Duodenal mucosa (tissue), 2 donors: ENCODE results near the gene ADD1.
A peak's percentile ranks its signal among the peaks of the same experiment; 100 is the strongest.

Experiments
- H3K27ac ChIP-seq: one replicate; pipeline ENCODE4 v1.7.0; 2013; ENCODE audit warnings: low read depth, low read length
- H3K27me3 ChIP-seq, 2 donors: one replicate each; pipeline ENCODE4 v1.7.0; 2013; ENCODE audit warnings: low read length in 2 of 2, control low read depth in 1 of 2; ENCODE audit not compliant: insufficient read depth in 2 of 2, control insufficient read depth in 1 of 2
- H3K36me3 ChIP-seq, 2 donors: one replicate each; pipeline ENCODE4 v1.7.0; 2013; ENCODE audit warnings: low read length in 2 of 2, control low read depth in 1 of 2; ENCODE audit not compliant: insufficient read depth in 2 of 2, control insufficient read depth in 1 of 2
- H3K4me1 ChIP-seq, 2 donors: one replicate each; pipeline ENCODE4 v1.7.0; 2013; ENCODE audit warnings: low read length in 2 of 2, control low read depth in 1 of 2; ENCODE audit not compliant: insufficient read depth in 2 of 2, control insufficient read depth in 1 of 2
- H3K4me3 ChIP-seq, 2 donors: one replicate each; pipeline ENCODE4 v1.7.0; 2013; ENCODE audit warnings: low read length in 2 of 2, low read depth in 1 of 2
- H3K9ac ChIP-seq, 2 donors: one replicate each; pipeline ENCODE4 v1.7.0; 2013; ENCODE audit warnings: low read length in 2 of 2, low read depth in 1 of 2
- H3K9me3 ChIP-seq, 2 donors: one replicate each; pipeline ENCODE4 v1.7.0; 2013; ENCODE audit warnings: low read length in 2 of 2, control low read depth in 1 of 2; ENCODE audit not compliant: control insufficient read depth in 1 of 2

The ADD1 gene

GRCh38 chr4:2836391-2836859 is 7.2 kb upstream of the ADD1 start:
- Histone ChIP-seq H3K9me3 (no peaks in the 10 kb centered on the region), H3K9ac (no peak overlapping the region), H3K27ac (no peak overlapping the region), H3K4me3 (no peak overlapping the region), H3K36me3 (peaks cover 17 to 32% of the 10 kb centered on the region in 2 donors), H3K27me3 (no peaks in the 10 kb centered on the region), H3K4me1 (peaks cover 22 to 33% of the 10 kb centered on the region in 2 donors)

GRCh38 chr4:2837110-2837903 is 6.3 kb upstream of the ADD1 start:
- H3K9ac ChIP-seq: peak overlapping the region in 1 of 2 donors; percentile 21
- H3K27me3 ChIP-seq: no peaks in the 10 kb centered on the region
- peaks cover 17 to 23% of the 10 kb centered on the region in 2 donors for H3K36me3 ChIP-seq
- H3K4me1 ChIP-seq: peaks cover 22 to 33% of the 10 kb centered on the region in 2 donors
- peak overlapping the region; percentile 26 for H3K27ac ChIP-seq
- no peaks in the 10 kb centered on the region for H3K9me3 ChIP-seq
- peak overlapping the region; percentile 0 to 47 for H3K4me3 ChIP-seq

- Histone ChIP-seq H3K9ac (peak overlapping the region in 1 of 2 donors; percentile 21), H3K27me3 (no peaks in the 10 kb centered on the region), H3K36me3 (peaks cover 16 to 17% of the 10 kb centered on the region in 2 donors), H3K4me3 (peak overlapping the region; percentile 0 to 47), H3K4me1 (peaks cover 28 to 39% of the 10 kb centered on the region in 2 donors), H3K9me3 (no peaks in the 10 kb centered on the region), H3K27ac (peak overlapping the region; percentile 26)
Measured at GRCh38 chr4:2837904-2838496, 5.6 kb upstream of the ADD1 start.

- no peak overlapping the region for H3K4me3 ChIP-seq
- no peaks in the 10 kb centered on the region for H3K27me3 ChIP-seq
- peaks cover 6 to 10% of the 10 kb centered on the region in 2 donors for H3K36me3 ChIP-seq
- H3K9ac ChIP-seq: no peak overlapping the region
- peaks cover 29 to 41% of the 10 kb centered on the region in 2 donors for H3K4me1 ChIP-seq
- no peak overlapping the region for H3K27ac ChIP-seq
- H3K9me3 ChIP-seq: no peaks in the 10 kb centered on the region
Measured at GRCh38 chr4:2839060-2839459, 4.6 kb upstream of the ADD1 start.

- Histone ChIP-seq H3K27ac (peak overlapping the region; percentile 83), H3K9ac (peak overlapping the region; percentile 84 to 94), H3K4me1 (peaks cover 24 to 30% of the 10 kb centered on the region in 2 donors), H3K27me3 (no peaks in the 10 kb centered on the region), H3K9me3 (no peaks in the 10 kb centered on the region), H3K36me3 (no peaks in the 10 kb centered on the region), H3K4me3 (peak overlapping the region; percentile 90 to 96)
Measured at GRCh38 chr4:2842687-2843262, 869 bp upstream of the ADD1 start.

GRCh38 chr4:2843941-2844584 is 419 bp downstream of the ADD1 start:
- H3K27ac ChIP-seq: peak overlapping the region; percentile 83
- H3K36me3 ChIP-seq: no peaks in the 10 kb centered on the region
- peak overlapping the region; percentile 79 to 86 for H3K9ac ChIP-seq
- no peaks in the 10 kb centered on the region for H3K27me3 ChIP-seq
- peak overlapping the region; percentile 90 to 96 for H3K4me3 ChIP-seq
- no peaks in the 10 kb centered on the region for H3K9me3 ChIP-seq
- H3K4me1 ChIP-seq: peaks cover 29 to 40% of the 10 kb centered on the region in 2 donors

GRCh38 chr4:2846172-2846571 is 2.5 kb downstream of the ADD1 start:
- H3K4me1 ChIP-seq: peaks cover 47 to 52% of the 10 kb centered on the region in 2 donors
- no peak overlapping the region for H3K27ac ChIP-seq
- peak overlapping the region in 1 of 2 donors; percentile 96 for H3K4me3 ChIP-seq

GRCh38 chr4:2847302-2847871 is 3.7 kb downstream of the ADD1 start:
- no peak overlapping the region for H3K4me3 ChIP-seq
- no peak overlapping the region for H3K27ac ChIP-seq
- H3K27me3 ChIP-seq: no peaks in the 10 kb centered on the region
- H3K9me3 ChIP-seq: no peaks in the 10 kb centered on the region
- H3K4me1 ChIP-seq: peaks cover 53 to 54% of the 10 kb centered on the region in 2 donors
- H3K36me3 ChIP-seq: no peaks in the 10 kb centered on the region
- H3K9ac ChIP-seq: no peak overlapping the region

More at GRCh38 chr4:2846172-2846571, 2.5 kb downstream of the ADD1 start:
- no peaks in the 10 kb centered on the region for H3K27me3 ChIP-seq
- H3K36me3 ChIP-seq: no peaks in the 10 kb centered on the region
- H3K9me3 ChIP-seq: no peaks in the 10 kb centered on the region
- H3K9ac ChIP-seq: no peak overlapping the region

GRCh38 chr4:2848449-2848848 is 4.8 kb downstream of the ADD1 start:
- peaks cover 0 to 3% of the 10 kb centered on the region in 2 donors for H3K36me3 ChIP-seq
- peak overlapping the region in 1 of 2 donors; percentile 17 for H3K9ac ChIP-seq
- no peaks in the 10 kb centered on the region for H3K9me3 ChIP-seq
- no peak overlapping the region for H3K4me3 ChIP-seq
- H3K27me3 ChIP-seq: no peaks in the 10 kb centered on the region
- H3K27ac ChIP-seq: peak overlapping the region; percentile 8
- H3K4me1 ChIP-seq: peaks cover 52 to 55% of the 10 kb centered on the region in 2 donors
